Left lung (tissue), 10 donors: Measurements from ENCODE around the gene RBM10. TPM values are rescaled to one million over a fixed set of nuclear protein-coding genes. Genes with fewer than 3 reads are reported as not detected.

Experiments
- ATAC-seq: fragments of 200-7000 bp; cut with Tn5 transposase; one replicate; pipeline ENCODE4 v1.9.1; 2020; ENCODE audit warnings: moderate library complexity
- DNase-seq, 4 donors: peaks; one replicate each; pipeline ENCODE4 v3.0.0-alpha.2; 2013 to 2020
- H3K27ac ChIP-seq, 2 donors: fragments of 200-600 bp; sonication (generic) in 1 of 2; one replicate each; pipeline versions ENCODE4 v1.5.0 to v1.8.0; 2020 to 2021
- H3K27me3 ChIP-seq, 2 donors: fragments of 200-600 bp; sonication (generic) in 1 of 2; one replicate each; pipeline versions ENCODE4 v1.5.0 to v1.8.0; 2020 to 2021
- H3K36me3 ChIP-seq, 2 donors: fragments of 200-600 bp; sonication (generic) in 1 of 2; one replicate each; pipeline versions ENCODE4 v1.5.0 to v1.8.0; 2020 to 2021
- H3K4me1 ChIP-seq, 2 donors: fragments of 200-600 bp; one replicate each; pipeline ENCODE4 v1.8.0; 2021
- H3K4me3 ChIP-seq, 2 donors: fragments of 200-600 bp; sonication (generic) in 1 of 2; one replicate each; pipeline versions ENCODE4 v1.5.0 to v1.8.0; 2020 to 2021; ENCODE audit warnings: mild to moderate bottlenecking in 1 of 2
- H3K9me3 ChIP-seq, 2 donors: fragments of 200-600 bp; sonication (generic) in 1 of 2; one replicate each; pipeline versions ENCODE4 v1.5.0 to v1.8.0; 2020 to 2021
- intact Hi-C, 2 donors: fragments of 100-400 bp; cut with DNase I; formaldehyde crosslinking; loops; one replicate each; pipeline versions ENCODE4 v1.11.2 to v1.14.2; 2022
- polyA plus RNA-seq, 6 donors: library from polyadenylated mRNA; unstranded; fragments of 120-200 nt; gene quantifications; one replicate each; pipeline ENCODE4 v1.2.1, GENCODE V29; 2013; ENCODE audit not compliant: insufficient read length in 6 of 6
- total RNA-seq, 2 donors: library from RNA; stranded (reverse); fragmentation: NEBNext Ultra II Directional; extraction: Animal tissue kit (Norgen Biotek cat#: 25700); gene quantifications; one replicate each; pipeline ENCODE4 v1.2.1, GENCODE V29; 2021
- TF ChIP-seq, protein P1 (sequence below), 2 donors: fragments of 200-600 bp; sonication (generic) in 1 of 2; IDR thresholded peaks; one replicate each; pipeline versions ENCODE4 v1.5.0 to v1.8.0; 2021; ENCODE audit warnings: antibody characterized with exemption in 2 of 2
- donor health status: DM: no; HTN: yes; CAD: no.
- donor health status: DM: no; HTN: no; CAD: no.

RBM10 gene
- total and polyA plus RNA-seq, 8 donors: 31.6 to 57.8 (median 51.0) TPM

DNA sequence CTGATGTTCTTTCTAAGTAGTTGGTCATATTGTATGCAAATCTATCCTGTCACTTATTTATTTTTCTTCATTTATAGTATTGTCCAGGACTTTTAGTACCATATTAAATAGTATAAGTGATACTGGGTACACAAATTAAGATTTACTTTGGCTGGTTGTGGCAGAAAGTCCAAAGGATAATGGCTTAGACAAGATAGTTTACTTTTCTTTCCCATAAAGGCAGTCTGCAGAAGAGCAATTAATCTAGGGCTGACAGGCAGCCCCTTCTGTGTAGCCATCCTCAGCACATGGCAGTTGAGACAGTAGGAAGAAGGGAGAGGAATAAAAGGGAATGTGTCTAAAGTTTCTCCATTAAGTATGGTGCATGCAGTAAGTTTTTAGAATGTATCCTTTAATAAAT is 6.4 kb downstream of the RBM10 start:
- peaks cover 0 to 9% of the 10 kb centered on the region in 2 donors for H3K27me3 ChIP-seq
- intact Hi-C loops: no loop called here
- DNase-seq (no peak), ATAC-seq (no peak)
- H3K9me3 ChIP-seq: no peaks in the 10 kb centered on the region
- H3K4me3 ChIP-seq: no peak overlapping the region
- no peak overlapping the region for H3K27ac ChIP-seq
- H3K36me3 ChIP-seq: peaks cover 0 to 27% of the 10 kb centered on the region in 2 donors
- H3K4me1 ChIP-seq: peaks cover 0 to 14% of the 10 kb centered on the region in 2 donors
- TF ChIP-seq, protein P1, sequence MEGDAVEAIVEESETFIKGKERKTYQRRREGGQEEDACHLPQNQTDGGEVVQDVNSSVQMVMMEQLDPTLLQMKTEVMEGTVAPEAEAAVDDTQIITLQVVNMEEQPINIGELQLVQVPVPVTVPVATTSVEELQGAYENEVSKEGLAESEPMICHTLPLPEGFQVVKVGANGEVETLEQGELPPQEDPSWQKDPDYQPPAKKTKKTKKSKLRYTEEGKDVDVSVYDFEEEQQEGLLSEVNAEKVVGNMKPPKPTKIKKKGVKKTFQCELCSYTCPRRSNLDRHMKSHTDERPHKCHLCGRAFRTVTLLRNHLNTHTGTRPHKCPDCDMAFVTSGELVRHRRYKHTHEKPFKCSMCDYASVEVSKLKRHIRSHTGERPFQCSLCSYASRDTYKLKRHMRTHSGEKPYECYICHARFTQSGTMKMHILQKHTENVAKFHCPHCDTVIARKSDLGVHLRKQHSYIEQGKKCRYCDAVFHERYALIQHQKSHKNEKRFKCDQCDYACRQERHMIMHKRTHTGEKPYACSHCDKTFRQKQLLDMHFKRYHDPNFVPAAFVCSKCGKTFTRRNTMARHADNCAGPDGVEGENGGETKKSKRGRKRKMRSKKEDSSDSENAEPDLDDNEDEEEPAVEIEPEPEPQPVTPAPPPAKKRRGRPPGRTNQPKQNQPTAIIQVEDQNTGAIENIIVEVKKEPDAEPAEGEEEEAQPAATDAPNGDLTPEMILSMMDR (IDR thresholded peaks at IDR 0.05): no peak

DNA sequence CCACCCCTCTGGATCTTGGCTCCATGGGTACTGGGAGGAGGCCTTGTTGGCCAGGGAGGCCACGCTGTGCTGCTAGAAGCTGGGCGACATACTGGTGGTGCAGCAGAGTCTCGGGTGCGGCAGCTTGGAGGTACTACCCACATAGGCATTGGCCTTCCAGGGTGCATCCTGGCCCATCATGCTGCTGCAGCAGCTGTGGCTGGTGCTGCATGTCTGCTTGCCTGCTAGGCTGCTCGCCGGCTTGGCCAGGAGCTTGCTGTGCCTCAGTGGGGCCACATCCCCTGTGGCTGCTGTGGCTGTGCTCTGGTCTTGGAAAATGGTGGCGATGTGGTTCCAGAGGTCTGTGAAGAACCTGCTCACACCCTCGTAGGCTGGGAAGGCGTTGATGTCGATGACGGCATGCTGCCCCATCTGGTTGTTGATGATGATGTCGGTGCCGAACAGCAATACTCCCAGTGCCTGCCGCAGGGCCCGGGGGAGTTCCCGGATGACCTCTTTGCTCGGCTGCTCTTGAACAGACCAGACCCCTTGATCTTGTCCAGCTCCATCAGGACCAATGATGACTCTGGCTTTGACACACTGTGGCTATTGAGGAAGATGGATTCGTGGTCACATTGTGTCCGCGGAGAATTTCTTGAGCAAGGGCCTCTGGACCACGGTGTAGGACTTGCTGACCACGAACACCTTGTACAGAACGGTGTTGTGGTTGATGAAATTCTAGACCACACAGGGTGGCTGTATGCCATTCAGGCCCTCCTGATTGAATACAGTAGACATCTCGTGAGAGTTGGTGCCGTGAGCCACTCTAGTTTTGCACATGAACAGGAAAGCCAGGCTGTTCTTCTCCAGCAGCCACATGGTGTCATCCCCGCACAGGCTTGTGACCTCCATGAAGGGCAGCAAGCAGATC is 11.8 kb downstream of the RBM10 start:
- no peak overlapping the region for H3K4me3 ChIP-seq
- no peaks in the 10 kb centered on the region for H3K4me1 ChIP-seq
- TF ChIP-seq, protein P1 (IDR thresholded peaks at IDR 0.05): no peak
- no peak for DNase-seq
- no peaks in the 10 kb centered on the region for H3K9me3 ChIP-seq
- H3K27me3 ChIP-seq: peaks cover 0 to 5% of the 10 kb centered on the region in 2 donors
- intact Hi-C loops: no loop called here
- H3K36me3 ChIP-seq: peaks cover 0 to 29% of the 10 kb centered on the region in 2 donors
- no peak overlapping the region for H3K27ac ChIP-seq
- ATAC-seq: no peak

DNA sequence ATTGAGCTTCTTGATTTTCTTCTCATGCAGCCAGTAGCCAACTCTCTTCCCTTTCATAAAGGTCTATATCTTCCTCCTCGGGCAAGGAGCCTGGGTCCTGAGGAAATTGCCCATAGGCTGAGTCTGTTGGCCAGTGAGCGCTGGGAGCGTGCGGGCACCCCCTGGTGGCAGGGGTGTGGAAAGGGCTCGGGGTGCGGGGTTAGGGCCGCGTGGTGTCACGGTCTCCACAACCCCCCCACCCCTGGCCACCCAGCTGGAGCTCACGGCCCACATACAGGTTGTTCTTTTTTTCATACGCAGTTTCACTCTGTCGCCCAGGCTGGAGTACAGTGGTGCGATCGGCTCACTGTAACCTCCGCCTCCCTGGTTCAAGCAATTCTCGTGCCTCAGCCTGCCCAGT is 13.1 kb downstream of the RBM10 start:
- H3K36me3 ChIP-seq: peaks cover 0 to 30% of the 10 kb centered on the region in 2 donors
- intact Hi-C loops: no loop called here
- no peaks in the 10 kb centered on the region for H3K4me1 ChIP-seq

DNA sequence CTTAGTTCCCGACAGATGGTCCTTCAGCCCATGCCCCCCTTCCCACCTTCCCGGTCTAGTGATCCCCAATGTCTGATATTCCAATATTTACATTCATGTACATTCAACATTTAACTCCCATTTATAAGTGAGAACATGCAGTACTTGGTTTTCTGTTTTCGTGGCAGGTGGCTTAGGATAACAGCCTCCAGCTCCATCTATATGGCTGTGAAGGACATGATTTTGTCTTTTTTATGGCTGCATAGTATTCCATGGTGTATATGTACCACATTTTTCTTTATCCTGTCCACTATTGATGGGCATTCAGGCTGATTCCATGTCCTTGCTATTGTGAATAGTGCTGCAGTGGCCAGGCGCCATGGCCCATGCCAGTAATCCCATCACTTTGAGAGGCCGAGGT is 13.8 kb downstream of the RBM10 start:
- intact Hi-C loops: no loop called here
- Histone ChIP-seq H3K9me3 (no peaks in the 10 kb centered on the region), H3K36me3 (peaks cover 0 to 30% of the 10 kb centered on the region in 2 donors), H3K27ac (no peak overlapping the region), H3K4me3 (no peak overlapping the region), H3K27me3 (peaks cover 0 to 3% of the 10 kb centered on the region in 2 donors), H3K4me1 (no peaks in the 10 kb centered on the region)
- no peak for ATAC-seq
- no peak for DNase-seq
- TF ChIP-seq, protein P1 (IDR thresholded peaks at IDR 0.05): no peak

More for the DNA sequence above, 13.1 kb downstream of the RBM10 start:
- H3K27ac ChIP-seq: no peak overlapping the region
- no peaks in the 10 kb centered on the region for H3K9me3 ChIP-seq
- H3K4me3 ChIP-seq: no peak overlapping the region
- peaks cover 0 to 5% of the 10 kb centered on the region in 2 donors for H3K27me3 ChIP-seq
- ATAC-seq (no peak), DNase-seq (no peak)
- TF ChIP-seq, protein P1 (IDR thresholded peaks at IDR 0.05): no peak

DNA sequence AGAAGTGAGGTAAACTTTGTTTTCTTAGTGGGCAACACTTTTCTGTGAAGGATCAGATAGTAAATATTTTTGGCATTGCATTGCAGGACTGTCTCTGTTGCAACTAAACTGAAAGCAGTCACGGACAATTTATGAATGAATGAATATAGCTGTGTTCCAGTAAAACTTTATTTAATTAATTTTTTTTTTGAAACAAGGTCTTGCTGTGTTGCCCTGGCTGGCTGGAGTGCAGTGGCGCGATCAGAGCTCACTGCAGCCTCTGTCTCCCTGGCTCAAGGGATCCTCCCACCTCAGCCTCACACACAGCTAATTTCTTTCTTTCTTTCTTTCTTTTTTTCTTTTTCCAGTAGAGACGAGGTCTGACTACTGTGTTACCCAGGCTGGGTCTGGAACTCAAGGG is 15.8 kb downstream of the RBM10 start:
- Histone ChIP-seq H3K9me3 (no peaks in the 10 kb centered on the region), H3K27ac (no peak overlapping the region), H3K4me3 (no peak overlapping the region), H3K27me3 (no peaks in the 10 kb centered on the region), H3K36me3 (peaks cover 0 to 22% of the 10 kb centered on the region in 2 donors), H3K4me1 (no peaks in the 10 kb centered on the region)
- DNase-seq (no peak), ATAC-seq (no peak)
- TF ChIP-seq, protein P1 (IDR thresholded peaks at IDR 0.05): no peak
- intact Hi-C loops: no loop called here
